NCI-H1436 (cell line): ENCODE results near the gene CHAF1A.
A peak's percentile ranks its signal among the peaks of the same experiment; 100 is the strongest.

ENCODE experiments used
- DNase-seq: peaks from one replicate; lab custom pipeline; 2025; lab: John Stamatoyannopoulos, UW

The CHAF1A gene

GRCh38 chr19:4456843-4457653 is 54.6 kb downstream of the CHAF1A start:
- DNase-seq, result peak; percentile 51

GRCh38 chr19:4457654-4458395 is 55.4 kb downstream of the CHAF1A start, which contains the start of gene UBXN6:
TSS of gene UBXN6 (minus strand) at chr19:4457794. CDS start at chr19:4457697, 97 bp downstream.
- DNase-seq, result peak; percentile 97

GRCh38 chr19:4464815-4465581 is 62.6 kb downstream of the CHAF1A start:
- no peak for DNase-seq

- no peak for DNase-seq
Measured at GRCh38 chr19:4467835-4468234, 65.4 kb downstream of the CHAF1A start.

- DNase-seq, result peak; percentile 100
Measured at GRCh38 chr19:4471403-4472173, 69.1 kb downstream of the CHAF1A start.

GRCh38 chr19:4472174-4472974 is 69.9 kb downstream of the CHAF1A start, which contains the start of gene HDGFL2:
TSS of gene HDGFL2 (plus strand) at chr19:4472297. CDS start at chr19:4472351, 54 bp downstream.
- no peak for DNase-seq

GRCh38 chr19:4473011-4473762 is 70.7 kb downstream of the CHAF1A start:
- no peak for DNase-seq

- no peak for DNase-seq
Measured at GRCh38 chr19:4473763-4474513, 71.5 kb downstream of the CHAF1A start.

- peak; percentile 78 for DNase-seq
Measured at GRCh38 chr19:4474514-4475022, 72.1 kb downstream of the CHAF1A start.

- no peak for DNase-seq
Measured at GRCh38 chr19:4477034-4477801, 74.8 kb downstream of the CHAF1A start.

- DNase-seq, result no peak
Measured at GRCh38 chr19:4482721-4483364, 80.4 kb downstream of the CHAF1A start.

GRCh38 chr19:4483385-4483784 is 80.9 kb downstream of the CHAF1A start:
- DNase-seq, result no peak

GRCh38 chr19:4487572-4487971 is 85.1 kb downstream of the CHAF1A start:
- DNase-seq, result no peak

GRCh38 chr19:4488496-4488895 is 86.1 kb downstream of the CHAF1A start:
- DNase-seq, result no peak

GRCh38 chr19:4491446-4491845 is 89.0 kb downstream of the CHAF1A start:
- DNase-seq, result no peak

- no peak for DNase-seq
Measured at GRCh38 chr19:4492337-4493103, 90.1 kb downstream of the CHAF1A start.
